H1 (cell line): Measurements from ENCODE around the gene ATXN2L. TPM values are rescaled to one million over a fixed set of nuclear protein-coding genes. Genes with fewer than 3 reads are reported as not detected.

Experiments
- CTCF ChIA-PET: fragments of 300-600 bp; sonication (Branson Sonifier 250); formaldehyde crosslinking; loops from one replicate; lab custom pipeline; 2021; ENCODE audit not compliant: partially characterized antibody; lab: Charles Lee
- POLR2A ChIA-PET: fragments of 300-600 bp; sonication (Branson Sonifier 250); formaldehyde crosslinking; loops from one replicate; lab custom pipeline; 2021; ENCODE audit warnings: inconsistent platforms; ENCODE audit not compliant: partially characterized antibody; lab: Charles Lee
- DNase-seq, 2 experiments: peaks; one replicate each; pipeline versions ENCODE4 v3.0.0 to v3.0.0-alpha.2; 2010 to 2022; ENCODE audit warnings: low spot score in 2 of 2, low read depth in 1 of 2, mixed read lengths in 1 of 2
- FAIRE-seq: peaks from 2 replicates; lab custom pipeline; 2011; peaks lifted over from hg19 to GRCh38; lab: Jason Lieb, UNC
- H2AFZ ChIP-seq: 2 replicates; pipeline ENCODE4 v1.8.1; 2012; ENCODE audit warnings: low read length, inconsistent platforms
- H2AK5ac ChIP-seq: 2 replicates; pipeline ENCODE4 v1.6.1; 2013; ENCODE audit warnings: low read depth, low read length
- H2BK120ac ChIP-seq: replicated peaks from 2 replicates; pipeline ENCODE3; 2013; ENCODE audit warnings: low read depth, low read length, inconsistent platforms
- H2BK12ac ChIP-seq: 2 replicates; pipeline ENCODE4 v1.6.1; 2013; ENCODE audit warnings: low read depth, low read length
- H2BK15ac ChIP-seq: 2 replicates; pipeline ENCODE4 v1.6.1; 2013; ENCODE audit warnings: low read length
- H2BK20ac ChIP-seq: 2 replicates; pipeline ENCODE4 v1.6.1; 2013; ENCODE audit warnings: low read length
- H2BK5ac ChIP-seq: 2 replicates; pipeline ENCODE4 v1.6.1; 2013; ENCODE audit warnings: low read depth, low read length
- H3K14ac ChIP-seq: 2 replicates; pipeline ENCODE4 v1.6.1; 2013; ENCODE audit warnings: inconsistent platforms; ENCODE audit not compliant: insufficient read length
- H3K18ac ChIP-seq: 2 replicates; pipeline ENCODE4 v1.6.1; 2013; ENCODE audit warnings: low read length; ENCODE audit errors: extremely low read depth
- H3K23ac ChIP-seq: 2 replicates; pipeline ENCODE4 v1.6.1; 2013; ENCODE audit warnings: inconsistent platforms; ENCODE audit not compliant: insufficient read length
- H3K23me2 ChIP-seq: 2 replicates; pipeline ENCODE4 v1.6.1; 2013; ENCODE audit warnings: low read depth, low read length
- H3K27ac ChIP-seq: 2 replicates; pipeline ENCODE4 v1.6.1; 2011; ENCODE audit warnings: low read depth, low read length, inconsistent platforms
- H3K27me3 ChIP-seq, 4 experiments: replicated peaks in 1 of 4; 1 replicate in 1 of 4; 2 replicates in 3 of 4; pipeline versions ENCODE4 v1.6.1 to v1.8.1; 2011 to 2013; ENCODE audit warnings: low read length in 3 of 4, mild to moderate bottlenecking in 3 of 4, inconsistent platforms in 2 of 4, mixed read lengths in 2 of 4, moderate library complexity in 1 of 4; ENCODE audit not compliant: control insufficient read depth in 3 of 4, insufficient read depth in 3 of 4; ENCODE audit errors: extremely low read depth in 1 of 4
- H3K36me3 ChIP-seq, 4 experiments: 2 replicates each; pipeline versions ENCODE4 v1.6.1 to v1.8.1; 2011 to 2013; ENCODE audit warnings: mild to moderate bottlenecking in 4 of 4, low read length in 3 of 4, moderate library complexity in 2 of 4, control low read depth in 1 of 4, inconsistent platforms in 1 of 4; ENCODE audit not compliant: insufficient read depth in 4 of 4, control insufficient read depth in 2 of 4
- H3K4ac ChIP-seq: replicated peaks from 2 replicates; pipeline ENCODE3; 2013; ENCODE audit warnings: low read length, low read depth, mixed read lengths, inconsistent platforms; ENCODE audit not compliant: insufficient read length
- H3K4me1 ChIP-seq, 4 experiments: replicated peaks in 1 of 4; 1 replicate in 1 of 4; 2 replicates in 3 of 4; pipeline versions ENCODE4 v1.6.1 to v1.8.1; 2011 to 2013; ENCODE audit warnings: low read length in 3 of 4, inconsistent platforms in 2 of 4, mixed read lengths in 1 of 4; ENCODE audit not compliant: insufficient read depth in 4 of 4, control insufficient read depth in 3 of 4
- H3K4me2 ChIP-seq, 2 experiments: 2 replicates each; pipeline versions ENCODE4 v1.6.1 to v1.8.1; 2011 to 2013; ENCODE audit warnings: low read depth in 2 of 2, low read length in 2 of 2, control low read depth in 1 of 2, inconsistent platforms in 1 of 2, mild to moderate bottlenecking in 1 of 2; ENCODE audit not compliant: insufficient read depth in 1 of 2
- H3K4me3 ChIP-seq, 4 experiments: fragments of 200-600, 300-600 bp in 1 of 4; sonication (generic), shearing (Covaris generic), sonication (Bioruptor Twin) in 1 of 4; 2 replicates each; pipeline versions ENCODE4 v1.5.1 to v1.8.1; 2011 to 2016; ENCODE audit warnings: low read length in 4 of 4, low read depth in 3 of 4, control low read depth in 2 of 4, inconsistent platforms in 2 of 4, mild to moderate bottlenecking in 2 of 4, mixed read lengths in 1 of 4, moderate library complexity in 1 of 4; ENCODE audit not compliant: insufficient read depth in 2 of 4; ENCODE audit errors: extremely low read depth in 1 of 4
- H3K56ac ChIP-seq: replicated peaks from 2 replicates; pipeline ENCODE3; 2013; ENCODE audit warnings: low read depth, mild to moderate bottlenecking, mixed read lengths, low read length, inconsistent platforms; ENCODE audit not compliant: insufficient read length
- H3K79me1 ChIP-seq: 2 replicates; pipeline ENCODE4 v1.6.1; 2013; ENCODE audit warnings: low read depth, low read length, control low read depth
- H3K79me2 ChIP-seq, 2 experiments: 2 replicates each; pipeline versions ENCODE4 v1.6.1 to v1.8.1; 2012 to 2013; ENCODE audit warnings: low read length in 2 of 2, mild to moderate bottlenecking in 2 of 2, inconsistent platforms in 1 of 2; ENCODE audit not compliant: insufficient read depth in 2 of 2, control insufficient read depth in 1 of 2
- H3K9ac ChIP-seq, 4 experiments: replicated peaks in 1 of 4; 1 replicate in 1 of 4; 2 replicates in 3 of 4; pipeline versions ENCODE4 v1.6.1 to v1.8.1; 2011 to 2013; ENCODE audit warnings: low read depth in 3 of 4, low read length in 3 of 4, control low read depth in 2 of 4, mild to moderate bottlenecking in 2 of 4, moderate library complexity in 2 of 4, inconsistent platforms in 1 of 4; ENCODE audit errors: extremely low read depth in 1 of 4
- H3K9me3 ChIP-seq, 2 experiments: 2 replicates each; pipeline versions ENCODE4 v1.6.1 to v1.8.1; 2012 to 2013; ENCODE audit warnings: mild to moderate bottlenecking in 2 of 2, moderate library complexity in 2 of 2, control low read depth in 1 of 2, inconsistent platforms in 1 of 2, low read depth in 1 of 2, low read length in 1 of 2, mixed read lengths in 1 of 2; ENCODE audit not compliant: insufficient read depth in 2 of 2
- H4K20me1 ChIP-seq, 2 experiments: replicated peaks in 1 of 2; 2 replicates each; pipeline versions ENCODE3 to v1.8.1; 2011 to 2013; ENCODE audit warnings: inconsistent platforms in 2 of 2, low read length in 2 of 2, mild to moderate bottlenecking in 1 of 2; ENCODE audit not compliant: insufficient read depth in 2 of 2, control insufficient read depth in 1 of 2
- H4K5ac ChIP-seq: 2 replicates; pipeline ENCODE4 v1.6.1; 2013; ENCODE audit warnings: low read length, low read depth, mixed read lengths, inconsistent platforms; ENCODE audit not compliant: insufficient read length
- H4K8ac ChIP-seq: 2 replicates; pipeline ENCODE4 v1.8.0; 2013; ENCODE audit warnings: mild to moderate bottlenecking, moderate library complexity, low read length, inconsistent platforms; ENCODE audit not compliant: insufficient read depth; ENCODE audit errors: extremely low read depth
- H4K91ac ChIP-seq: replicated peaks from 2 replicates; pipeline ENCODE3; 2013; ENCODE audit warnings: low read length, mixed read lengths, inconsistent platforms; ENCODE audit not compliant: insufficient read length
- BCL11A ChIP-seq, 2 experiments: IDR thresholded peaks; one replicate each; pipeline ENCODE4 v1.6.1; 2011; ENCODE audit warnings: low read depth in 2 of 2, low read length in 2 of 2, mild to moderate bottlenecking in 2 of 2
- SP1 ChIP-seq: IDR thresholded peaks from 2 replicates; pipeline ENCODE4 v1.6.1; 2011; ENCODE audit warnings: low read depth, low read length
- WGBS, 2 experiments: shearing (Covaris generic) in 1 of 2; methylation state at CpG; one replicate each; pipeline versions ENCODE4 v1.1.6 to v1.1.7; 2013 to 2015; ENCODE audit warnings: low lambda C conversion rate in 2 of 2, mixed read lengths in 2 of 2, inconsistent platforms in 1 of 2, low coverage in 1 of 2, missing lambda C conversion rate in 1 of 2; ENCODE audit not compliant: insufficient replicate concordance in 2 of 2, insufficient coverage in 1 of 2, insufficient read length in 1 of 2; ENCODE audit errors: extremely low coverage in 1 of 2, missing lambda C conversion rate in 1 of 2; 5-methylcytosine and 5-hydroxymethylcytosine counted together
- polyA plus RNA-seq, 7 experiments: library from polyadenylated mRNA; depleted of rRNA in 3 of 7; stranded (reverse) in 5 of 7; unstranded in 2 of 7; fragments of >200 nt in 5 of 7; fragments of 200-250 nt in 2 of 7; gene quantifications; 1 replicate in 5 of 7; 2 replicates in 1 of 7; 4 replicates in 1 of 7; pipeline versions ENCODE4 v1.2.1 to v1.2.3, GENCODE V29; 2011 to 2013; ENCODE audit warnings: missing spikeins in 2 of 7, mixed read lengths in 2 of 7
- total RNA-seq: library from RNA; stranded (reverse); fragmentation: NEBNext Ultra II Directional; extraction: Animal tissue kit (Norgen Biotek cat#: 25700); gene quantifications from 2 replicates; pipeline ENCODE4 v1.2.1, GENCODE V29; 2021
- TF ChIP-seq, protein P1 (sequence below): IDR thresholded peaks from 2 replicates; pipeline ENCODE4 v1.6.1; 2012; ENCODE audit warnings: low read length, inconsistent platforms

Gene ATXN2L
- total and polyA plus RNA-seq, 2 of the 8 experiments (the other 6 are each of a cell fraction or from before 2014, with no cell fraction given): 79.1 to 227 TPM

GRCh38 chr16:28821874-28822519 is 802 bp upstream of the ATXN2L start:
- Histone ChIP-seq H2BK12ac (no peak overlapping the region), H2BK15ac (no peak overlapping the region), H4K20me1 (peaks cover 0 to 8% of the 10 kb centered on the region in 2 experiments), H3K79me1 (no peaks in the 10 kb centered on the region), H2BK120ac (no peak overlapping the region)
- no peak for FAIRE-seq
- no peak for TF ChIP-seq BCL11A (IDR thresholded peaks at IDR 0.05; ENCODE audit: low read depth in 2 of 2, low read length in 2 of 2)
- TF ChIP-seq, protein P1, sequence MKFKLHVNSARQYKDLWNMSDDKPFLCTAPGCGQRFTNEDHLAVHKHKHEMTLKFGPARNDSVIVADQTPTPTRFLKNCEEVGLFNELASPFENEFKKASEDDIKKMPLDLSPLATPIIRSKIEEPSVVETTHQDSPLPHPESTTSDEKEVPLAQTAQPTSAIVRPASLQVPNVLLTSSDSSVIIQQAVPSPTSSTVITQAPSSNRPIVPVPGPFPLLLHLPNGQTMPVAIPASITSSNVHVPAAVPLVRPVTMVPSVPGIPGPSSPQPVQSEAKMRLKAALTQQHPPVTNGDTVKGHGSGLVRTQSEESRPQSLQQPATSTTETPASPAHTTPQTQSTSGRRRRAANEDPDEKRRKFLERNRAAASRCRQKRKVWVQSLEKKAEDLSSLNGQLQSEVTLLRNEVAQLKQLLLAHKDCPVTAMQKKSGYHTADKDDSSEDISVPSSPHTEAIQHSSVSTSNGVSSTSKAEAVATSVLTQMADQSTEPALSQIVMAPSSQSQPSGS: 0 out of 2 replicates have a peak, but pooled peaks have one; percentile 44
- TF ChIP-seq SP1: 0 out of 2 replicates have a peak, but pooled peaks have one; percentile 3
- TF ChIP-seq, all 59 proteins: peak for 2
- H3K27ac ChIP-seq: peak overlapping the region; percentile 88
- H3K4me2 ChIP-seq: peak overlapping the region; percentile 72 to 78
- H3K9ac ChIP-seq: peak overlapping the region in 3 of 4 experiments; percentile 48 to 88 (median 87); a peak in 5 of 7 replicates
- H3K79me2 ChIP-seq: peaks cover 10 to 27% of the 10 kb centered on the region in 2 experiments
- H3K4me1 ChIP-seq: peaks cover 0 to 3% (median under 1%) of the 10 kb centered on the region in 4 experiments; a peak in 3 of 7 replicates
- no peak overlapping the region for H2AK5ac ChIP-seq
- no peaks in the 10 kb centered on the region for H3K9me3 ChIP-seq
- no peaks in the 10 kb centered on the region for H3K27me3 ChIP-seq
- ChIA-PET CTCF (interaction anchor here (0.9 kb wide), 2 partner anchors 10 to 20 kb away, joined by 3 to 4 read pairs; no protein-coding TSS in a partner anchor), POLR2A (interaction anchor here (0.7 to 23.3 kb wide), 19 partner anchors 9 to 1026 kb away, joined by 3 to 756 read pairs (median 5); partner anchors contain the start of genes ATP2A1, NFATC2IP, SH2B1 and SPNS1)
- H2BK20ac ChIP-seq: no peak overlapping the region
- WGBS, 2 experiments: 44% methylated on average over 13 of the region's 13 CpGs; no CpG with 5 or more reads in 1 of the 2 experiments
- peak overlapping the region; percentile 86 for H4K5ac ChIP-seq
- peaks cover 11 to 19% (median 18%) of the 10 kb centered on the region in 4 experiments for H3K36me3 ChIP-seq
- no peak overlapping the region for H3K23ac ChIP-seq
- no peak overlapping the region for H3K14ac ChIP-seq
- peak overlapping the region; percentile 57; the same call in 1 of the 2 replicates for H3K18ac ChIP-seq
- no peak for DNase-seq
- H2BK5ac ChIP-seq: 0 out of 2 replicates have a peak overlapping the region, but pooled peaks have one; percentile 37
- peak overlapping the region; percentile 9 for H3K56ac ChIP-seq
- peak overlapping the region; percentile 88 to 97 (median 92) for H3K4me3 ChIP-seq
- peak overlapping the region; percentile 55 for H3K4ac ChIP-seq
- H4K8ac ChIP-seq: no peak overlapping the region
- peaks cover 12% of the 10 kb centered on the region for H3K23me2 ChIP-seq
- no peak overlapping the region for H4K91ac ChIP-seq
- peak overlapping the region; percentile 6; the same call in 1 of the 2 replicates for H2AFZ ChIP-seq
